RWPE2 (cell line): ENCODE measurements around the gene TSNAX.
"Not testable (repeated sequence)": the region's sequence is repeated elsewhere in the genome, so short reads cannot be mapped to it uniquely, and the experiment has no call there.

Experiments
- ATAC-seq: fragments of 200-7000 bp; cut with Tn5 transposase; 3 replicates; pipeline ENCODE4 v1.9.1; 2021; ENCODE audit warnings: low read depth
- DNase-seq: peaks from one replicate; pipeline ENCODE4 v3.0.0-alpha.2; 2020; ENCODE audit warnings: low spot score
- H3K27ac ChIP-seq: fragments of 450-650 bp; 2 replicates; pipeline ENCODE4 v1.5.1; 2017; ENCODE audit warnings: mild to moderate bottlenecking; ENCODE audit not compliant: poor library complexity, severe bottlenecking
- H3K27me3 ChIP-seq: fragments of 250-450 bp; sonication (Bioruptor Pico); 2 replicates; pipeline ENCODE4 v1.5.1; 2021; ENCODE audit warnings: mild to moderate bottlenecking, moderate library complexity; ENCODE audit not compliant: insufficient read depth, poor library complexity, severe bottlenecking
- H3K36me3 ChIP-seq: fragments of 250-450 bp; sonication (Bioruptor Pico); 2 replicates; pipeline ENCODE4 v1.5.1; 2020; ENCODE audit warnings: low read depth, mild to moderate bottlenecking, moderate library complexity
- H3K4me1 ChIP-seq: fragments of 250-450 bp; sonication (Bioruptor Pico); 2 replicates; pipeline ENCODE4 v1.5.1; 2021; ENCODE audit warnings: mild to moderate bottlenecking, moderate library complexity; ENCODE audit not compliant: insufficient read depth, poor library complexity, severe bottlenecking
- H3K4me3 ChIP-seq: fragments of 250-450 bp; sonication (Bioruptor Pico); 2 replicates; pipeline ENCODE4 v1.5.1; 2021; ENCODE audit warnings: mild to moderate bottlenecking, moderate library complexity; ENCODE audit not compliant: severe bottlenecking
- H3K9me3 ChIP-seq: fragments of 250-450 bp; sonication (Bioruptor Pico); 2 replicates; pipeline ENCODE4 v1.5.1; 2021; ENCODE audit warnings: mild to moderate bottlenecking, moderate library complexity; ENCODE audit not compliant: severe bottlenecking
- TF ChIP-seq, protein P1 (sequence below): fragments of 450-650 bp; IDR thresholded peaks from one replicate; pipeline ENCODE4 v1.5.1; 2017; ENCODE audit warnings: mild to moderate bottlenecking, moderate library complexity; ENCODE audit not compliant: poor library complexity, severe bottlenecking

TSNAX gene

DNA sequence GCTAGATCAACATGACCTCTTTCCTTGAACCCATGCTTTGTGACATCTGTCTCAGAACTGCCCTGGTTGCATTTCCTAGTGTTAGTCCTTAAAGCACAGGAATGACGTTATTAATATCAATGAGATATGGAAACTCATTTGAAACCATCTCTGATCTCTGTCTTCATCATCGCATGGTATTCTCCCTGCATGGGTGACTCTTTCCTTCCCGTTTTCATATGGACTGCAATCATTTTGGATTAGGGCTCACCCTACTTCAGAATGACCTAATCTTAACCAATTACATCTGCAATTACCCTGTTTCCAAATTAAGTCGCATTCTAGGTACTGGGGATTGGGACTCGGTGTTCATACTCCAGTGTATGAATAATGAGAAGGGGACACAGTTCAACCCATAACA is 56.5 kb downstream of the TSNAX start:
- Histone ChIP-seq H3K36me3 (no peaks in the 10 kb centered on the region), H3K27ac (no peak overlapping the region), H3K27me3 (no peaks in the 10 kb centered on the region), H3K4me1 (no peaks in the 10 kb centered on the region), H3K4me3 (no peak overlapping the region), H3K9me3 (no peaks in the 10 kb centered on the region)
- ATAC-seq (no peak), DNase-seq (no peak)
- TF ChIP-seq, protein P1, sequence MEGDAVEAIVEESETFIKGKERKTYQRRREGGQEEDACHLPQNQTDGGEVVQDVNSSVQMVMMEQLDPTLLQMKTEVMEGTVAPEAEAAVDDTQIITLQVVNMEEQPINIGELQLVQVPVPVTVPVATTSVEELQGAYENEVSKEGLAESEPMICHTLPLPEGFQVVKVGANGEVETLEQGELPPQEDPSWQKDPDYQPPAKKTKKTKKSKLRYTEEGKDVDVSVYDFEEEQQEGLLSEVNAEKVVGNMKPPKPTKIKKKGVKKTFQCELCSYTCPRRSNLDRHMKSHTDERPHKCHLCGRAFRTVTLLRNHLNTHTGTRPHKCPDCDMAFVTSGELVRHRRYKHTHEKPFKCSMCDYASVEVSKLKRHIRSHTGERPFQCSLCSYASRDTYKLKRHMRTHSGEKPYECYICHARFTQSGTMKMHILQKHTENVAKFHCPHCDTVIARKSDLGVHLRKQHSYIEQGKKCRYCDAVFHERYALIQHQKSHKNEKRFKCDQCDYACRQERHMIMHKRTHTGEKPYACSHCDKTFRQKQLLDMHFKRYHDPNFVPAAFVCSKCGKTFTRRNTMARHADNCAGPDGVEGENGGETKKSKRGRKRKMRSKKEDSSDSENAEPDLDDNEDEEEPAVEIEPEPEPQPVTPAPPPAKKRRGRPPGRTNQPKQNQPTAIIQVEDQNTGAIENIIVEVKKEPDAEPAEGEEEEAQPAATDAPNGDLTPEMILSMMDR = no peak

DNA sequence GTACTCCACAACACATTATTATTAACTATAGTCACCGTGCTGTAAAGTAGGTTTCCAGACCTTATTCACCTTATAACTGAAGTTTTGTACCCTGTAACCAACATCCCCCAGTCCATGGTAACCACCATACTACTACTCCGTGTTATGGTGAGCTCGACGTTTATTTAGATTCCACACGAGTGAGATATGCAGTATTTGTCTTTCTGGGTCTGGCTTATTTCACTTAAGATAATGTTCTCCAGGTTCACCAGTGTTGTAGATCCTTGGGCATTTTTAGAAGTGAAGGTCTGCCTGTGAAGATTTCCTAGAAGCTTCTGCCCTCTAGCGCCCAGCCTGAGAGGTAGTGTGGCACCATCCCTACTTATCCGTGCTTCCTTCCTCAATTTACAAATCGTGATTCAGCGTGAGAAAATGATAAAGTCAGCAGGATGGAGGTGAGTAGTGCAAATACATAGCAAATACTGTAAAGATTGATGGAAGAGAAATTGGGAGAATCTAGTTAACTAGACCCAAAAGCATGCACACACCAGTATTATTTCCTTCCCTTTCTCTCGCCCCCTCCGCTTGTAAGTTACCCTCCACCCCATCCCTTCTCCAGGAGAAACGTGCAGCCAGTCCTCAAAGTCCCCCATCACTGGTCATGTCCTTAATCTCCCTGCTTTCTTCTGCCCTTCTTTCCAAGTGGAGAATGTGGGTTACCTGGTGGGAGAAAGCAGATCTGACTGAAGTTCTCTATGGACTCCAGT is 62.2 kb downstream of the TSNAX start:
- no peaks in the 10 kb centered on the region for H3K9me3 ChIP-seq
- no peak overlapping the region for H3K4me3 ChIP-seq
- DNase-seq (no peak), ATAC-seq (peak; percentile 63; the same call in 2 of the 3 replicates)
- H3K27ac ChIP-seq = no peak overlapping the region
- TF ChIP-seq, protein P1 = peak; percentile 63
- no peaks in the 10 kb centered on the region for H3K36me3 ChIP-seq
- H3K4me1 ChIP-seq = no peaks in the 10 kb centered on the region
- H3K27me3 ChIP-seq = no peaks in the 10 kb centered on the region

DNA sequence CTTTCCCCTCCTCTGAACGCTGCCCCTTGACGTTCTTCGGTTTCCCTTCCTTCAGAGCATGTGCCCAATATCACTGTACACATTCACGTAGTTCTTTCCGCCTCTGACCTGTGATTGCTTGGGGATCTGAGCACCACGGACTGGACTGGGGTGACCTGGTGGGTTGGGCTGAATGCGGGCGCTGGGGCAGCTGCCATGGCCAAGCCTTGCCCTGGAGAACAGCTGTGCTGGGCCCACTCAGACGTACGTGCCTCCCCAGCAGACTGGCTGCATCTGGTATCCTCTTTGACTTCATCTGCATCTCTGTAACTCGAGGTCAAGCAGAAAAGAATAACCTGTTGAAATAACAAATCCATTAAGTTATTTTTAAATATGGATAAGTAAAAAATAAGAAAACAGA is 63.0 kb downstream of the TSNAX start:
- H3K4me1 ChIP-seq = no peaks in the 10 kb centered on the region
- no peaks in the 10 kb centered on the region for H3K36me3 ChIP-seq
- no peak overlapping the region for H3K4me3 ChIP-seq
- TF ChIP-seq, protein P1 = no peak
- H3K27ac ChIP-seq = no peak overlapping the region
- ATAC-seq (no peak), DNase-seq (no peak)
- no peaks in the 10 kb centered on the region for H3K27me3 ChIP-seq
- no peaks in the 10 kb centered on the region for H3K9me3 ChIP-seq

DNA sequence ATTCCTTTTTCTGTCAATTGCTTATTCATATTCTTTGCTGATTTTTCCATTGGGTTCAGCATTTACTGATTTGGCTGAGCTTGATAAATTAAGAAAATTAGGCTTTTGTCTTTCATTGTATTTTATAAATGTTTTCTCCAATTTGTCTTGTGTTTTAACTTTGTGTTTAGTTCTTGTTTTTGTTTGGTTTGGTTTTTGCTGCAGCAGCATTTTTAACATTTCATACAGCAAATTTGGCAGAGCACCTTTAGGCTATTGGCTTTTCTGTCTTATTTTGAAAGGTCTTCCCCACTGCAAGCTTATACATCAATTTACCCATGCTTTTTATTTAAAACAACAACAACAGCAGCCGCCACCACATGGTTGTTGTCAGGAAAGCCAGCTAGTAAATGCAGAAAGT is 64.3 kb downstream of the TSNAX start:
- no peaks in the 10 kb centered on the region for H3K36me3 ChIP-seq
- no peak overlapping the region for H3K27ac ChIP-seq
- DNase-seq (no peak), ATAC-seq (no peak)
- no peaks in the 10 kb centered on the region for H3K9me3 ChIP-seq
- TF ChIP-seq, protein P1 = no peak
- H3K27me3 ChIP-seq = no peaks in the 10 kb centered on the region
- no peaks in the 10 kb centered on the region for H3K4me1 ChIP-seq
- no peak overlapping the region for H3K4me3 ChIP-seq

DNA sequence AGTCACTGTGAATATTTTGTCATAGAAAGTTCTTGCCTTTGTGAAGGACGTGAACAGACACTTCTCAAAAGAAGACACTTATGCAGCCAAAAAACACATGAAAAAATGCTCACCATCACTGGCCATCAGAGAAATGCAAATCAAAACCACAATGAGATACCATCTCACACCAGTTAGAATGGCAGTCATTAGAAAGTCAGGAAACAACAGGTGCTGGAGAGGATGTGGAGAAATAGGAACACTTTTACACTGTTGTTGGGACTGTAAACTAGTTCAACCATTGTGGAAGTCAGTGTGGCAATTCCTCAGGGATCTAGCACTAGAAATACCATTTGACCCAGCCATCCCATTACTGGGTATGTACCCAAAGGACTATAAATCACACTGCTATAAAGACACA is 64.8 kb downstream of the TSNAX start:
- H3K27ac ChIP-seq, H3K36me3 ChIP-seq, ATAC-seq, H3K9me3 ChIP-seq, H3K27me3 ChIP-seq, DNase-seq, H3K4me3 ChIP-seq, H3K4me1 ChIP-seq: not testable (repeated sequence)
